ENCODE data around the gene MSI2.

Gene MSI2

DNA sequence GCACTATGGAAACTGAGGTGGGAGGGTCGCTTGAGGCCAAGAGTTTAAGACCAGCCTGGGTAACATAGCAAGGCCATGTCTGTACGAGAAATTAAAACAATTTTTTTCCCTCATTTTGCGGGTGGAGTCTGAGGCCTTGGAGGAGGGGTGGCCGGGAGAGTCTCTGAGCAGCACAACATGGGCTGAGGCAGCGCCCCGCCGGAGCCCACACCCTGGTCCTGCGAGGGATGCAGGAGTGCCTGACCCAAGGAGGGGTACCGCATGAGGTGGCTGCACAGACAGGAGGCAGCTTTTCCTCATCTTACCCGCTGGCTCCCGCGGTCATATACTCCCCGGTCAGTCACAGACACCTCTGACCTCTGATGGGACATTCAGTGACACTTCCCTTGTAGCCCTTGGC, 67.7 kb downstream of the MSI2 start:
- no peak for DNase-seq

DNA sequence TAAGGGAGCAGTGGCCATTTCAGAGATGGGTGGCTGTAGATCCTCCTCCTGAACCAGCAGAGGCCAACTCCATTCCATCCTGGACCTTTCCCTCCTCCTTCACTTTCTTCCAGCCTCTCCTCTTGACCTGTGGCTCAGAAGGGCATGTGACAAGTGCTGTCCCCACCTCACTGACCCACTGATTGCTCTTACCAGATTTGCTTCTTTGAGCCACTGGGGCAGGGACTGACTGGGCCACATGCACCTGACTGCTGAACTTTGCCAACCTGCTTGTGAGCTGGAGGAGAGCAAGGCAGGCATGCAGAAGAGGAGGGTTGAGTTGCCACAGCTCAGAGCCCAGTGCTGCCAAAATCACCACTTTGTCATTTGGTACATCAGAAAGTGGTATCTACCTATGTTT, 68.3 kb downstream of the MSI2 start:
- DNase-seq = no peak

GRCh38 chr17:57326336-57326735, 70.0 kb downstream of the MSI2 start:
- DNase-seq = no peak

- DNase-seq = no peak
These were observed 70.4 kb downstream of the MSI2 start for GRCh38 chr17:57326764-57327163.

GRCh38 chr17:57327176-57327970, 71.0 kb downstream of the MSI2 start:
- no peak for DNase-seq

DNA sequence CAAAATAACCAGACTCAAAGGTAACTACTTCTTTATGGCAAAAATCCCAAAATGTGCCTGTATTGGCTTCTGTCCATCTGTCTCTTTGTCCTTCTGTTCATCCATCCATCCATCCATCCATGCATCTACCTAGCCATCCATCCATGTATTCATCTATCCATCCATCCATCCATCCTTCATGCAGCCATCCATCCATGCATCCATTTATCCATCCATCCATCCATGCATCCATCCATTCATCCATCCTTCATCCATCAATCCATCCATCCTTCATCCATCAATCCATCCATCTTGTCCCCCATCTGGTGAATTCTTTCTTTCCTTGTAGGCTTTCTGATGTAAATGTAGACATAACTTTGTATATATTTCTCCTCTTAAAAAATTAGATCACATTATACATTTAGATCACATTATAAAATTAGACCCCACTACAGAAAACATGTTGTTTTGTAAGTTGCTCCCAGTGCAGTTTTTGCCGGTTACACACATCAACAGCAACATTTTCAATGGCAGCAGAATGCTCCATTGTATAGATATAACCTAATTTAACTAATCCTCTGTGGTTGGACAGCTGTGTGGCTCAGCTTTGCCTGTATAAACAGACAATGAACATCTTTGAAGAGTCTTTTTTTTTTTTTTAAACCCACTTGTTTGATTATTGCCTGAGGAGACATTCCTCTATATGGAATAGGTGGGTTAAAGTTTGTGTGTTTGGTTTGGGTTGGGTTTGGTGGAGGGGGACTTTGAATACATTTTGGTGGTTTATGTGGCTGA, 72.0 kb downstream of the MSI2 start:
- DNase-seq = no peak

DNA sequence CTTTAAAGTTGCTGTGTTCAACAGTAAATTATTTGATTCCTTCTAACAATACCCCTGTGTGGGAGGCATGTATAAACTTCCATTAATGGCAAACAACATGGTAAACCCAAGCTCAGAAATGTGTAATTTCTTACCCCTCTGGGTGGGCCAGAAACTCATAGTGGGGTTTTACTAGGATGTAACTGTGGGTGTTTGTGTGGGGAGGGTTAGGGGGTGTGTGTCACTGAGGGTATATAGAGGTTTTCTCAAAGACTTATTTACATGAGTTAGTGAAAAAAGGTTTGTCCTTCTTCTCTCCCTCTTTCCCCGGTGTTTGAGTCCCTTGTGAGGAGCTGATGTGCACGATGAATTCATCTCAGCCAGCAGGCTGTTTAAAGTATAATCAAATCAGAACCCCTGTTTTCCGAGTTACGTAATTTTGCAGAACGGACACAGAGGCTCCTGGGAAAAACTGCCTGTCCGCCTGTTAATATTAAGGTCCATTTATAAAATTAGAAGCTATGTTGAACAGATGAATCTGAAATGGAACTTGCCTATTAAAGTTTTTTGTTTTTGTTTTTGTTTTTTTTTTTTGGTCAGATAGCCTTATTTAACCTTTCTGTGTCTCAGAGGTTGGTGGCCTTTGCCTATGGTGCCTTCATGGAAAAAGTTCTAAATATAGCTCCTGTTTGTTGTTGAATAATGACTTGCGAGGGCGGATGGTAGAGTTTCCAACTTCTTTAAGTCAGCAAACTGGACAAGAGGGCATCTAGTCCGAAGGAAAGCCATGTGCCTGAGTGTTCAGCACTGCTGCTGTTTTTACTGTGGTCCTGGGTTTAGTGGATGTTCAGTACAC, 73.3 kb downstream of the MSI2 start:
- DNase-seq = no peak

GRCh38 chr17:57330587-57330986, 74.3 kb downstream of the MSI2 start:
- no peak for DNase-seq

DNA sequence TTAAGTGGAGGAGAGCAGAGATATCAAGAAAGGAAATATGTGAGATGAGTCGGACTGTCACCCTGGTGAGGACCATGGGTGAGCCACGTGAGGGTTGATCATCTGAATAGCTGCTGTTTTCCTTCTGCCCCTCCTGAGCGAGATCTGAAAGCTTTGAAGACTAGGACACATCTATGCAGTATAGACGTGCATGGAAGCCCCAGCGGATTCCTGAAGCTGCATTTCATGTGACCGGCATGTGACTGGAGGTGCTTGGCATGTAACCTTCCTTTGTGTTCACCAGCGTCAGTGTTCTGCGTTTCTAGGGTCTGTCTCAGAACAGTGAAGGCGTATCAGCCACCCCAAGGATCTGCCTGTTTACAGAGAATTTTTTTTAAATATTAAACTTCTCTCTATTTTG, 75.1 kb downstream of the MSI2 start:
- no peak for DNase-seq

DNA sequence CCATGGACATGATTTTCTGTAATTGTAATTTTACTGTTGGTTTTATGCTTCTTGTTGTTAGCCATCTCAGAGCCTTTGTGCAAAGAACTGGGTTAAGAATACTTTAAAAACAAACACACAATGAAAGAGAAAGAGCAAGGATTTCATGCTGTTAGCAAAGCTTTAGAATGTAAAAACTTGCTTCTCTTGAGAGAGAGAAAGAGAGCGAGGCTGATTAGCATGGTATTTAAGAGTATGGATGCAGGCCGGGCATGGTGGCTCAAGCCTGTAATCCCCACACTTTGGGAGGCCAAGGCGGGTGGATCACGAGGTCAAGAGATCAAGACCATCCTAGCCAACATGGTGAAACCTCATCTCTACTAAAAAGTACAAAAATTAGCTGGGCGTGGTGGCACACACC, 76.2 kb downstream of the MSI2 start:
- DNase-seq = no peak

- DNase-seq = no peak
These were observed 79.0 kb downstream of the MSI2 start for GRCh38 chr17:57335195-57335792.

DNA sequence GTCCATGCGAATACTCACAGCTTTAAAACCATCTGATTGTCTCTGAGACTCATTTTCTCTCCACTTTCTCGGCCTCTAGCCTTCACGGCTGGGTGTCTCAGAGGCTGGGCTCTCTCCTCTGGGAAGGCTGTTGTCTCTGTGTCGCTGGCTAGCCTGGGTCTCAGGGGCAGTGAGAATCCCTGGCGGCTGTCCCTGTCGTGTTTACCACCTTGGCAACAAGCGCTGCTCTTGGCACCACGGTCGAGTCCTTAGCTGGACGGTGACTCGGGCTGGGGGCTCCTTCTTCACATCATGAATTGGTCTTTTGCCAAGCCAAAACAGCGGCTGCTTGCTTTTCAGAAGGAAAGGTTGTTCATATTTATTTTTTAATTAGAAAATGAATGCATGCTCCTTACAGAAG, 81.1 kb downstream of the MSI2 start:
- no peak for DNase-seq

DNA sequence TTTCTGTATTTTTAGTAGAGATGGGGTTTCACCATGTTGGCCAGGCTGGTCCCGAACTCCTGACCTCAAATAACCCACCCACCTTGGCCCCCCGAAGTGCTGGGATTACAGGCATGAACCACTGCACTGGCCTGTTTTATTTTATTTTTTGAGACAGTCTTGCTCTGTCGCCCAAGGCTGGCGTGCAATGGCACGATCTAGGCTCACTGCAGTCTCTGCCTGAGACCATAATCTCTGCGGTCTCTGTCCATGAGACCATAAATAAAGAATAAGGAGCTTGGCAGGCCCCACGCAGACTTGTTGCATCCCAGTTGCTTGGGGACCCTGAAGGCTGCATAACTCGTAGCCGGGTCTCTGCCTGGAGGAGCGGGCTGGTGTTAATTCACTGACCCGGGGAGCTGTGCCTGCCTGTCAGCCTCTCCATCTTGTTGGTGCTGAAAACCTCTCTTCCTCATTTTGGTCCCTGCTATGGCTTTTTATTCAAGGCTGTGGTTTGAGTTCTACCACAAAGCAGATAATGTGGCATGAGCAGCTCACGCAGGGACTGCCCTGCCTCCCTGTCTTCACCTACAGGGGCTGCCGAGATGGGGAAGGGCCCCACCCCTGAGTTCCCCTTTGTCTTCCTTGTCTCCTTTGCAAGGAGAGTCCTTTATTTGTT, 82.1 kb downstream of the MSI2 start:
- no peak for DNase-seq

DNA sequence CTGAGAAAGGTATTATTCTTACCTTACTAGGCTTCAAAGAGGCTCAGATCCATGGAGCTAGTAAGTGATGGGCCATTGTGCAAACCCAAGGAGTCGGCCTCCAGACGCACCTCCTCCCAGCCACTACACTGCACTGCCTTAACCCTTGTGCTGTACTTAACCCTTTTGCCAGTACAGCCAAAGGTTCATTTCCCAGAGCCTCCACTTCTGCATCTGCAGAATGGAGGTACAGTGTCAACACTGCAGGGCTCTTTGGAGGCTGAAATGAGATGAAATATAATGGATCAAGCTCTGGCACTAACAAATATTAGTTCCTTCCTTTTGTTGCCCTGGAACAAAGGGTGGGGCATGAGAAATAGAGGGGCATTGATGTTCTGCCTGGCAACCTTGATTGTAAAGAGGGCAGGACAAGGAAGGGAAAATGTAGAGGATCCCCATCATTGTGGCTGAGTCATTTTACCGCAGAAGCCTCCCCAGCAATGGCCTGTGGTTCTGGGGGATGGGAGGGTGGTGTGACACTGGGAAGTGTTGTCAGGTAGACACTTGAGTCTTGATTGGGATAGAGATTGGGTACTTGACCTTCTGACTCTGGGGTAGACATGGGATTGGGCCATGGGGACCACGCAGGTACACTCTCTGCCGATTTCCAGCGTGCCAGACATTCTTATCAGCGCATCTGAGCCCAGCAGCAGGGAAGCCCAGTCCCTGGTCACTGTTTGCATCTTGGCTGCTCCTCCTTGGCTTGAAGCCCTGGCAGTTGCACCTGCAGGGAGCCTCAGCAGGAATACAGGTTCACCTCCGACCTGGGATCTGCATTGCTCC, 84.0 kb downstream of the MSI2 start:
- no peak for DNase-seq

GRCh38 chr17:57341611-57342540, 85.6 kb downstream of the MSI2 start:
- no peak for DNase-seq

GRCh38 chr17:57342963-57343589, 86.8 kb downstream of the MSI2 start:
- DNase-seq = no peak

- DNase-seq = no peak
These were observed 87.4 kb downstream of the MSI2 start for GRCh38 chr17:57343717-57344116.

DNA sequence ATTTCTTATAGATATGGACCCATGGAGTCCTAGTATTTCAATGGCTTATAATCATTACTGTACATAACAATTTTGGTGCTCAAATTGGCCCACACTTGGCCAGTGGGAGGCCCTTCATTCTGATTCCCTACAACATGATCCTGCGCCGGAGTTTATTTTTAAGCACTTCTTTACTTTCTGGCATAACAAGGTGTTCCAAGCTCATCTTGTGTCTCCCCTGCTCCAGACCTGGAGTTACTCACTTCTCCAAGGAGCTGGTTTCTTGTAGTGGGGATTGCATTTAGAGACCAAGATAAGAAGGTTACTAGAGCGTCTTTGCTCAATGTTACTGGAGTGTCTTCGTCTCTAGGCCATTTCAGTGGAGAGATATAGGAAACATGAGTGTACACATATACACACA, 87.9 kb downstream of the MSI2 start:
- no peak for DNase-seq

GRCh38 chr17:57349541-57350247, 93.4 kb downstream of the MSI2 start:
- DNase-seq = no peak

Data from stimulated activated CD4-positive, alpha-beta T cell treated with anti-CD3 and anti-CD28 coated beads, Interleukin-4, amount 100 ng/mL, for 1 hour (primary cell).